Osteoblast (primary cell): Measurements from ENCODE around the gene KIF9. TPM values are rescaled to one million over a fixed set of nuclear protein-coding genes. Genes with fewer than 3 reads are reported as not detected.

ENCODE experiments used
- DNase-seq: peaks from one replicate; pipeline ENCODE4 v3.0.0; 2011; ENCODE audit warnings: low spot score, mixed read lengths; ENCODE audit not compliant: insufficient read length; ENCODE audit errors: missing footprints
- H2AFZ ChIP-seq: 2 replicates; pipeline ENCODE4 v1.6.0; 2011; ENCODE audit warnings: mild to moderate bottlenecking, low read length
- H3K27ac ChIP-seq: 2 replicates; pipeline ENCODE4 v1.5.1; 2011; ENCODE audit warnings: mild to moderate bottlenecking, low read depth, low read length, moderate library complexity
- H3K27me3 ChIP-seq: 2 replicates; pipeline ENCODE4 v1.6.0; 2012; ENCODE audit warnings: mild to moderate bottlenecking, control low read depth, inconsistent platforms, low read length, moderate library complexity; ENCODE audit not compliant: insufficient read depth
- H3K36me3 ChIP-seq: 2 replicates; pipeline ENCODE4 v1.5.1; 2011; ENCODE audit warnings: mild to moderate bottlenecking, low read length, control low read depth, moderate library complexity; ENCODE audit not compliant: insufficient read depth
- H3K4me1 ChIP-seq: 2 replicates; pipeline ENCODE4 v1.5.1; 2011; ENCODE audit warnings: mild to moderate bottlenecking, low read length, control low read depth, moderate library complexity; ENCODE audit not compliant: insufficient read depth
- H3K4me2 ChIP-seq: 2 replicates; pipeline ENCODE4 v1.6.0; 2011; ENCODE audit warnings: mild to moderate bottlenecking, low read length; ENCODE audit not compliant: insufficient read depth
- H3K4me3 ChIP-seq: fragments of 200-600 bp; sonication (generic); 3 replicates; pipeline ENCODE4 v1.5.1; 2012; ENCODE audit warnings: mild to moderate bottlenecking, low read length, inconsistent platforms; ENCODE audit not compliant: insufficient read depth
- H3K79me2 ChIP-seq: 2 replicates; pipeline ENCODE4 v1.6.0; 2012; ENCODE audit warnings: mild to moderate bottlenecking, low read length, control low read depth, inconsistent platforms; ENCODE audit not compliant: insufficient read depth
- H3K9me3 ChIP-seq: 2 replicates; pipeline ENCODE4 v1.5.1; 2011; ENCODE audit warnings: low read depth, low read length, control low read depth
- H4K20me1 ChIP-seq: 2 replicates; pipeline ENCODE4 v1.6.0; 2012; ENCODE audit warnings: mild to moderate bottlenecking, low read length, control low read depth; ENCODE audit not compliant: insufficient read depth
- total RNA-seq: library from RNA; depleted of rRNA; stranded (reverse); fragments of >200 nt; gene quantifications from 2 replicates; pipeline ENCODE4 v1.2.3, GENCODE V29; 2012
- TF ChIP-seq, protein P1 (sequence below): IDR thresholded peaks from 2 replicates; pipeline ENCODE4 v1.5.1; 2011; ENCODE audit warnings: mild to moderate bottlenecking, low read depth, low read length, moderate library complexity; ENCODE audit errors: extremely low read depth

KIF9 gene
- total RNA-seq, 1 donor = 5.1 TPM

GRCh38 chr3:47250309-47251060 lies 32.1 kb downstream of the KIF9 start:
- no peak overlapping the region for H3K4me3 ChIP-seq
- TF ChIP-seq, protein P1, sequence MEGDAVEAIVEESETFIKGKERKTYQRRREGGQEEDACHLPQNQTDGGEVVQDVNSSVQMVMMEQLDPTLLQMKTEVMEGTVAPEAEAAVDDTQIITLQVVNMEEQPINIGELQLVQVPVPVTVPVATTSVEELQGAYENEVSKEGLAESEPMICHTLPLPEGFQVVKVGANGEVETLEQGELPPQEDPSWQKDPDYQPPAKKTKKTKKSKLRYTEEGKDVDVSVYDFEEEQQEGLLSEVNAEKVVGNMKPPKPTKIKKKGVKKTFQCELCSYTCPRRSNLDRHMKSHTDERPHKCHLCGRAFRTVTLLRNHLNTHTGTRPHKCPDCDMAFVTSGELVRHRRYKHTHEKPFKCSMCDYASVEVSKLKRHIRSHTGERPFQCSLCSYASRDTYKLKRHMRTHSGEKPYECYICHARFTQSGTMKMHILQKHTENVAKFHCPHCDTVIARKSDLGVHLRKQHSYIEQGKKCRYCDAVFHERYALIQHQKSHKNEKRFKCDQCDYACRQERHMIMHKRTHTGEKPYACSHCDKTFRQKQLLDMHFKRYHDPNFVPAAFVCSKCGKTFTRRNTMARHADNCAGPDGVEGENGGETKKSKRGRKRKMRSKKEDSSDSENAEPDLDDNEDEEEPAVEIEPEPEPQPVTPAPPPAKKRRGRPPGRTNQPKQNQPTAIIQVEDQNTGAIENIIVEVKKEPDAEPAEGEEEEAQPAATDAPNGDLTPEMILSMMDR = peak; percentile 37

DNA sequence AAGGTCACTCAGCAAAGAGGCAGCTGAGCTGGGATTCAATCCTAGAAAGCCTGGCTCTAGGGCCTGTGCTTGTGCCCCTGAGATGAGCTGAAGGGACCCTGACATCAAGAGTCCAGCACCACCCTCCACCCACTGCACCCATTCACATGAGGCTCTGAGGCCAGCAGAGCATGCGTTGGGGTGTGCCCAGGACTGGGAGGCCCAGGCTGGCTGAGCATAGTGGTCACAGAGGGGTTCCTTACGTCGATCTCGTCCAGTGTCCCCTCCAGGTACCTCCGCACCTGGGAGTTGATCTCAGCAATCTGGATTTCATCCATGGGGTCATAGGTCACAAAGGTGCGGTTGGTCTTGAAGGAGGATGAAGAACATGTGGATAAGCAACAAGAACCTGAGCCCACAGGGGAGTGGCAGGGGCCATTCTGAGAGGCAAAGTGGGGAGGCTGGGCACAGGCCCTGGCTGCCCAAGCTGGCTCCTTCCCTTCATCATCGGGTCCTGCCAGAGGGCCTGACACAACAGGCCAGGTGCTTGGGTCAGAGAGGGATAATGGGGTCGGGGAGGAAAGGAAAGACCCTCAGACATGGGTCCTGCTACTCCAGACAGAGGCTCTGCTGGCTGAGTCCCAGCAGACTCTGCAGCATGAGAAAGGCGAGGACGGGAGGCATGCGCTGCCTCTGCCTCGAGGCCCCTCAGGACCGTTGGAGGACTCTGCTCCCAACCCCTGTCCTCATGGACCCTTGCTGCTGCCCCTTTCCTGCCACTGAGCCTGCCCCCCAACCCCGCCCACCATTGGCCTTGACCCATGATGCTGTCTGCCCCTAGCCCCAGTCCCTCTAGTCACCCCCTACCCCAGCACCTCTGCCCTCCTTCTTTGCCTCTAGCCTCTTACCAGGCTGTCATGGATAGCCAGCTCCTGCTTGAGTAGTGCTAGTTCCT lies 35.2 kb downstream of the KIF9 start:
- DNase-seq = no peak
- H3K79me2 ChIP-seq = no peaks in the 10 kb centered on the region
- H4K20me1 ChIP-seq = no peaks in the 10 kb centered on the region
- no peak overlapping the region for H3K4me3 ChIP-seq
- TF ChIP-seq, protein P1 = no peak
- no peaks in the 10 kb centered on the region for H3K4me1 ChIP-seq
- H3K27ac ChIP-seq = no peak overlapping the region
- no peak overlapping the region for H2AFZ ChIP-seq
- H3K4me2 ChIP-seq = no peak overlapping the region
- H3K9me3 ChIP-seq = no peaks in the 10 kb centered on the region
- no peaks in the 10 kb centered on the region for H3K36me3 ChIP-seq
- H3K27me3 ChIP-seq = no peaks in the 10 kb centered on the region

More at GRCh38 chr3:47250309-47251060, 32.1 kb downstream of the KIF9 start:
- Histone ChIP-seq H2AFZ (no peak overlapping the region), H3K27me3 (no peaks in the 10 kb centered on the region), H3K4me1 (no peaks in the 10 kb centered on the region), H3K27ac (no peak overlapping the region), H4K20me1 (no peaks in the 10 kb centered on the region), H3K79me2 (no peaks in the 10 kb centered on the region), H3K4me2 (no peak overlapping the region), H3K36me3 (no peaks in the 10 kb centered on the region), H3K9me3 (no peaks in the 10 kb centered on the region)
- peak; percentile 92 for DNase-seq

DNA sequence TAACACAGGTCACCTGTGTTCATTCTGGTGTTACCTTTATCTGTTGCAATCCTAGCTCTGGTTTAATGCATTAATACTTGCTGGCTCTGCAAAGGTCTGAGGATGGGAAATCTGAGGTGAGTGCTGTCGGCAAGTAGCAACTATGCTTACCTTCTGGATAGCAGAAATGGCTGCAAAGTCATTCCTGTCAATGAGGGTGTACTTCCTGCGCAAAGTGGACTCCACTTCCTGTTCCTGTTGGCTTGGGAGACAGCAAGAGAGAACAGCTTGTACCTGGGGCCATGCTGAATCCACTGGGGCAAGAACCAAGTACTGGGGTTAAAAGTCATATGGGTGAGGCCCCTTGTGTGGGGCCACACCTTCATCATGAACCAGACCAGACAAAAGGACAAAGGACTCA lies 37.3 kb downstream of the KIF9 start:
- Histone ChIP-seq H3K36me3 (no peaks in the 10 kb centered on the region), H3K27me3 (no peaks in the 10 kb centered on the region), H3K79me2 (no peaks in the 10 kb centered on the region), H3K27ac (no peak overlapping the region), H2AFZ (no peak overlapping the region), H3K4me1 (no peaks in the 10 kb centered on the region), H3K9me3 (no peaks in the 10 kb centered on the region), H4K20me1 (no peaks in the 10 kb centered on the region), H3K4me3 (no peak overlapping the region), H3K4me2 (no peak overlapping the region)
- TF ChIP-seq, protein P1 = no peak
- DNase-seq = no peak

DNA sequence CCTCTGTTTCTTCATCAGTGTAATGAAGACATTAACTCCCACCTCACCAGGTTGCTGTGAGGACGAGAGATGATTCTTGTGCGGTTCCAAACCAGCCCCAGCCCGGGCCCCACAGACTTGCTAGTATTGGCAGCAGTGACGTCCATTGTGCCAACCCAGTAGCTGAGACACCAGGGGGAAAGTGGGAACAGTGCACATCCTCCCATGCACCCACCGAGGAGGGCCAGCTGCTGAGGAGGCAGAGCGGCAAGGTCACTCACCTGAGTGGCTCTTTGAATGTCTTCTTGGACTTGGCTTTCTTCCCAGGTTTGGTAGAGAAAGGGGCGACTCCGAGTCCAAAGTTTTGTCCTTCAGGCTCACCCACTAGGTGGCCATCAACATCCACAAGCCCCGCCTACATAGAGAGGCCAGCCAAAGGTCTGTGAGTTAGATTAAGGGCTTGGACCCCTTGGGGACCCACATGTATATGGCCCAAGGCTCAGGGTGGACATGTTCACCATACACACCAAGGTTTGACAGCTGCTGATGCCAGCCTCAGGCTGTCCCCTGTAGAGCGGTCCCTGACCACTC lies 38.0 kb downstream of the KIF9 start:
- Histone ChIP-seq H4K20me1 (no peaks in the 10 kb centered on the region), H2AFZ (no peak overlapping the region), H3K36me3 (no peaks in the 10 kb centered on the region), H3K4me1 (no peaks in the 10 kb centered on the region), H3K79me2 (no peaks in the 10 kb centered on the region), H3K9me3 (no peaks in the 10 kb centered on the region), H3K4me3 (no peak overlapping the region), H3K27ac (no peak overlapping the region), H3K27me3 (no peaks in the 10 kb centered on the region), H3K4me2 (no peak overlapping the region)
- TF ChIP-seq, protein P1 = no peak
- no peak for DNase-seq
